AG04450 (cell line): ENCODE measurements around the gene MGAT5B. TPM values are rescaled to one million over a fixed set of nuclear protein-coding genes. Genes with fewer than 3 reads are reported as not detected.

Experiments
- CTCF ChIA-PET: fragments of 300-600, 350-600 bp; formaldehyde crosslinking; extraction: SDS; loops from one replicate; lab custom pipeline; 2022; ENCODE audit warnings: antibody characterized with exemption, inconsistent platforms; lab: Charles Lee
- POLR2A ChIA-PET: fragments of 350-600 bp; formaldehyde crosslinking; extraction: SDS; loops from one replicate; lab custom pipeline; 2021; ENCODE audit warnings: antibody characterized with exemption, inconsistent platforms; lab: Yijun Ruan, JAX
- DNase-seq: peaks from one replicate; pipeline ENCODE4 v3.0.0-alpha.2; 2011; ENCODE audit warnings: low read depth, low spot score
- H3K27ac ChIP-seq: one replicate; pipeline ENCODE4 v1.5.1; 2012; ENCODE audit warnings: low read depth, low read length, control low read depth
- H3K27me3 ChIP-seq: one replicate; pipeline ENCODE4 v1.6.0; 2012; ENCODE audit warnings: low read length; ENCODE audit not compliant: control insufficient read depth, insufficient read depth
- H3K4me3 ChIP-seq: 2 replicates; pipeline ENCODE4 v1.5.1; 2011; ENCODE audit warnings: mild to moderate bottlenecking, low read depth, low read length, control low read depth
- H3K9me3 ChIP-seq: 2 replicates; pipeline ENCODE4 v1.5.1; 2012; ENCODE audit warnings: low read length; ENCODE audit not compliant: control insufficient read depth, insufficient read depth
- polyA plus RNA-seq: library from polyadenylated mRNA; depleted of rRNA; stranded (reverse); fragments of >200 nt; gene quantifications from 2 replicates; pipeline ENCODE4 v1.2.3, GENCODE V29; 2011
- TF ChIP-seq, protein P1 (sequence below): IDR thresholded peaks from 2 replicates; pipeline ENCODE4 v1.5.1; 2011; ENCODE audit warnings: low read depth, low read length, control low read depth, inconsistent platforms

The MGAT5B gene
- polyA plus RNA-seq, 1 experiment = 0.69 TPM

DNA sequence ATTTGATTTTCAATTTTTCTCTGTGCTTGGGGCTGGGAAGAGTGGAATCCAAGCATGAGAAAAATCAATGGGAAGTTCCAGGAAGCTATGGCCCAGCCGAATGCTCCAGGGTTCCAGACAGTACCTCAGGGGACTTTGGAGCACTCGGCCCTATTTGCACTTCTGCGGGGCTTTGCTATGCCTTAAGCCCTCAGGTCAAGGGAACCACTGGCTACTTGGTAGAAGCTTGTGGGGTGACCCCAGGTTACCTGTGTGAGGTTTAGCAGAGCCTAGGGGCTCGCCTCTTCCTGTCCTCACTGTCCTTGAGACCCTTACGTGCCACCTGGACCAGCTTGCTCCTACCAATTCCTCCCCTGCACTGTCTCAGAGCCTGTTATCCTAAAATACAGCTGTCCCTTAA, 121.3 kb downstream of the MGAT5B start:
- POLR2A ChIA-PET = interaction anchor here (0.7 kb wide), 1 partner anchor 841 kb away, joined by 4 read pairs; no protein-coding TSS in a partner anchor
- Histone ChIP-seq H3K9me3 (no peaks in the 10 kb centered on the region), H3K4me3 (no peak overlapping the region), H3K27ac (no peak overlapping the region), H3K27me3 (peaks cover 27% of the 10 kb centered on the region)
- no peak for DNase-seq
- TF ChIP-seq, protein P1, sequence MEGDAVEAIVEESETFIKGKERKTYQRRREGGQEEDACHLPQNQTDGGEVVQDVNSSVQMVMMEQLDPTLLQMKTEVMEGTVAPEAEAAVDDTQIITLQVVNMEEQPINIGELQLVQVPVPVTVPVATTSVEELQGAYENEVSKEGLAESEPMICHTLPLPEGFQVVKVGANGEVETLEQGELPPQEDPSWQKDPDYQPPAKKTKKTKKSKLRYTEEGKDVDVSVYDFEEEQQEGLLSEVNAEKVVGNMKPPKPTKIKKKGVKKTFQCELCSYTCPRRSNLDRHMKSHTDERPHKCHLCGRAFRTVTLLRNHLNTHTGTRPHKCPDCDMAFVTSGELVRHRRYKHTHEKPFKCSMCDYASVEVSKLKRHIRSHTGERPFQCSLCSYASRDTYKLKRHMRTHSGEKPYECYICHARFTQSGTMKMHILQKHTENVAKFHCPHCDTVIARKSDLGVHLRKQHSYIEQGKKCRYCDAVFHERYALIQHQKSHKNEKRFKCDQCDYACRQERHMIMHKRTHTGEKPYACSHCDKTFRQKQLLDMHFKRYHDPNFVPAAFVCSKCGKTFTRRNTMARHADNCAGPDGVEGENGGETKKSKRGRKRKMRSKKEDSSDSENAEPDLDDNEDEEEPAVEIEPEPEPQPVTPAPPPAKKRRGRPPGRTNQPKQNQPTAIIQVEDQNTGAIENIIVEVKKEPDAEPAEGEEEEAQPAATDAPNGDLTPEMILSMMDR = no peak
- CTCF ChIA-PET = interaction anchor here (0.7 kb wide), 1 partner anchor 9 kb away, joined by 3 read pairs; no protein-coding TSS in a partner anchor

GRCh38 chr17:76992891-76993290, 124.7 kb downstream of the MGAT5B start:
- ChIA-PET CTCF (interaction anchor here (1.4 kb wide), 1 partner anchor 63 kb away, joined by 3 read pairs; no protein-coding TSS in a partner anchor), POLR2A (no interaction called here)
- Histone ChIP-seq H3K4me3 (no peak overlapping the region), H3K27ac (no peak overlapping the region), H3K27me3 (peaks cover 28% of the 10 kb centered on the region), H3K9me3 (no peaks in the 10 kb centered on the region)
- DNase-seq = no peak
- TF ChIP-seq, protein P1 = no peak

DNA sequence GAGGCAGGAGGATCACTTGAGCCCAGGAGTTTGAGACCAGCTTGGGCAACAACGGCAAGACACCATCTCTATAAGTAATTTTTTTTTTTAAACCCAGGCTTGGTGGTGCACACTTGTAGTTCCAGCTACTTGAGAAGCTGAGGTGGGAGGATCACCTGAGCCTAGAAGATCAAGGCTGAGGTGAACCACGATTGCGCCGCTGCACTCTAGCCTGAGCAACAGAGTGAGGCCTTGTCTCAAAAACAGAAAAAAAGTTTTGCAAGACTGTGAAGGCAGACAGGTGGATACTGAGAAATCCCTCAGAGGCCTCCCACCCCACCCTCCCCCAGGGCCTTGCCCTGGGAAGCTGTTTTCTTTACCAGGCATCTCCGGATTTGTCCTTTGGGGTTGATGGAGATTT, 125.4 kb downstream of the MGAT5B start:
- Histone ChIP-seq H3K27me3 (peaks cover 33% of the 10 kb centered on the region), H3K9me3 (no peaks in the 10 kb centered on the region), H3K4me3 (no peak overlapping the region), H3K27ac (no peak overlapping the region)
- ChIA-PET CTCF (no interaction called here), POLR2A (no interaction called here)
- TF ChIP-seq, protein P1 = no peak
- DNase-seq = no peak

GRCh38 chr17:76994237-76994637, 126.0 kb downstream of the MGAT5B start:
- TF ChIP-seq, protein P1 = no peak
- ChIA-PET CTCF (no interaction called here), POLR2A (no interaction called here)
- Histone ChIP-seq H3K27ac (no peak overlapping the region), H3K9me3 (no peaks in the 10 kb centered on the region), H3K27me3 (peaks cover 30% of the 10 kb centered on the region), H3K4me3 (no peak overlapping the region)
- DNase-seq = no peak

- H3K27ac ChIP-seq = no peak overlapping the region
- no peaks in the 10 kb centered on the region for H3K9me3 ChIP-seq
- ChIA-PET POLR2A (no interaction called here), CTCF (no interaction called here)
- TF ChIP-seq, protein P1 = no peak
- DNase-seq = no peak
- H3K27me3 ChIP-seq = peaks cover 23% of the 10 kb centered on the region
- H3K4me3 ChIP-seq = no peak overlapping the region
Measured at GRCh38 chr17:76995387-76996105, 127.3 kb downstream of the MGAT5B start.
